Subcutaneous preadipocyte (primary cell): ENCODE data around the gene TUT4. TPM values are rescaled to one million over a fixed set of nuclear protein-coding genes. Genes with fewer than 3 reads are reported as not detected.

Experiments
- total RNA-seq: library from RNA; depleted of rRNA; stranded (reverse); fragments of >200 nt; gene quantifications from 2 replicates; pipeline ENCODE4 v1.2.3, GENCODE V29; 2012

TUT4 gene, protein sequence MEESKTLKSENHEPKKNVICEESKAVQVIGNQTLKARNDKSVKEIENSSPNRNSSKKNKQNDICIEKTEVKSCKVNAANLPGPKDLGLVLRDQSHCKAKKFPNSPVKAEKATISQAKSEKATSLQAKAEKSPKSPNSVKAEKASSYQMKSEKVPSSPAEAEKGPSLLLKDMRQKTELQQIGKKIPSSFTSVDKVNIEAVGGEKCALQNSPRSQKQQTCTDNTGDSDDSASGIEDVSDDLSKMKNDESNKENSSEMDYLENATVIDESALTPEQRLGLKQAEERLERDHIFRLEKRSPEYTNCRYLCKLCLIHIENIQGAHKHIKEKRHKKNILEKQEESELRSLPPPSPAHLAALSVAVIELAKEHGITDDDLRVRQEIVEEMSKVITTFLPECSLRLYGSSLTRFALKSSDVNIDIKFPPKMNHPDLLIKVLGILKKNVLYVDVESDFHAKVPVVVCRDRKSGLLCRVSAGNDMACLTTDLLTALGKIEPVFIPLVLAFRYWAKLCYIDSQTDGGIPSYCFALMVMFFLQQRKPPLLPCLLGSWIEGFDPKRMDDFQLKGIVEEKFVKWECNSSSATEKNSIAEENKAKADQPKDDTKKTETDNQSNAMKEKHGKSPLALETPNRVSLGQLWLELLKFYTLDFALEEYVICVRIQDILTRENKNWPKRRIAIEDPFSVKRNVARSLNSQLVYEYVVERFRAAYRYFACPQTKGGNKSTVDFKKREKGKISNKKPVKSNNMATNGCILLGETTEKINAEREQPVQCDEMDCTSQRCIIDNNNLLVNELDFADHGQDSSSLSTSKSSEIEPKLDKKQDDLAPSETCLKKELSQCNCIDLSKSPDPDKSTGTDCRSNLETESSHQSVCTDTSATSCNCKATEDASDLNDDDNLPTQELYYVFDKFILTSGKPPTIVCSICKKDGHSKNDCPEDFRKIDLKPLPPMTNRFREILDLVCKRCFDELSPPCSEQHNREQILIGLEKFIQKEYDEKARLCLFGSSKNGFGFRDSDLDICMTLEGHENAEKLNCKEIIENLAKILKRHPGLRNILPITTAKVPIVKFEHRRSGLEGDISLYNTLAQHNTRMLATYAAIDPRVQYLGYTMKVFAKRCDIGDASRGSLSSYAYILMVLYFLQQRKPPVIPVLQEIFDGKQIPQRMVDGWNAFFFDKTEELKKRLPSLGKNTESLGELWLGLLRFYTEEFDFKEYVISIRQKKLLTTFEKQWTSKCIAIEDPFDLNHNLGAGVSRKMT (N-terminal part only)
- 27.6 and 28.0 TPM in 2 replicates for total RNA-seq

DNA sequence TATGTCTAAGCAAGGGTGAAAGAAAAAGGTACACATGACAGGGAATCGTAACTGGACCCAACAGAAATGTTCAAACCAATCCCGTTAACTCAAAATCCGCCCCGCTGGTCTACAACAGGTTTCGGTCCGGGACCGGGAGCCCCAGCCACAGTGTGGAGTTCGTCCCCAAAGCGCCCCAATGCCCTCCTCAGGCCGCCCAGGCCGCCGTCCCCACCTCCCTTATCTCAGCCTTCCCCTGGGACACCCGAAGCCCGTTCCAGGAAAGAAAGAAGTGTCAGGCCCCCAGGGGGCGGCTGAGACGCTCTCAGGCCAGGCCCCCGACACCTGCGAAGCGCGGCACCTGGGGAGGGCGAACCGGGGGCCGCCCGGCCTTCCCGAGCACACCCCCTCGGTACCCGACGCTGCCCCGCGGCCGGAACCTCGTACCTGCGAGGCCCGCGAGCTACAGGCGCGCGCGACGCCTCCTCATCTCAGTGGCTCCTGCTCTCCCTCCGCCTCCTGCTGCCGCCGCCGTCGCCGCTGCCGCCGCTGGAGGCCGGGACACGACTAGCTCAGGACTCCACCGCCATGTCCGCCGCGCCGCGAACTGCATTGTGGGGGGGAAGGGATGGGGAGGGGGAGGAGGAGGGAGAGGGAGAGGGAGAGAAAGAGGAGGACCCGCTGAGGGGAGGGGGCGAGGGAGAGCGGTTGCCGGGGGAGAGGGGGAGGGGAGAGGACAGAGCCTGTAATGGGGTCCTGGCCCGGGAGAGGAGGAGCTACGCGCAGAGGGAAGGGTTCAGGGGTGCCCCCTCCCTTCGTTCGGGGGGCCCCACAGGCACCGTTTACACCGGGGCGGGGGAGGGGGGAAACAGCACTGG lies at the start of gene TUT4:
TUT4 (minus strand) TSS at position 588 of the 857 bp plus-strand sequence. CDS start 26,812 bp downstream, outside the sequence.

DNA sequence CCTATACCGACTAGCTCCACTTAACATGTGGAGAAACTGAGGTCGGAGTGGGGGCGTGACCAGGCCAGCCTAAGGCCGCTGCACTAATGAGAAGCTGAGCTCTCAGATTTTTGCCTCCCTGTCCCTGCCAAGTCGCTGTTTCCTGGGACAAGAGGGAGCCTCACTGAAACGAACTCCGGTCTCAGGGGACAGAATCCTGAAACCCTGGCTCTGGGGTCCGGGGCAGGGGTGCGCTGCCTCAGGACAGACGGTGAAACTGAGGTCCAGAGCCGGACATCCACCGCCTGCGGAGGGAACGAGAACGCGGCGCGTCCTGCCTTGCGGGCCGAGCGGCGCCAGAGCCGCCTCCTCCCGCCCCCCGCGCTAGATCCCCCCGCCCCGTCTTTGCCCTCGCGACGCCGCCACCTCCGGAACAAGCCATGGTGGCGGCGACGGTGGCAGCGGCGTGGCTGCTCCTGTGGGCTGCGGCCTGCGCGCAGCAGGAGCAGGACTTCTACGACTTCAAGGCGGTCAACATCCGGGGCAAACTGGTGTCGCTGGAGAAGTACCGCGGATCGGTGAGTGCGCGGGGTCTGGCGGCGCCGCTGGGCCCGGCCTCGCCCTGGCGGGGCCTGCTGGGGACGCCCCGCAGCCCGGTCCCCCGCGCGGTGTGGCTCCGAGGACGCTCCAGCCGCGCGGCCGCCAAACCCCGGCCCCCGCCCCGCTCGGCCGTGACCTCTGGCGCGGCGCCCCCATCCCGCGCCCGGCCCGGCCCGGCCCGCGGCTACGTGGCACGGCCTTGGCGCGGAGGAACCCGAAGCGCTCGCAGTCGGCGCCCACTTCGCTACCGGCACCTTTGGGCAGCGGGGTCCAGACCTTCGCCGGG lies 49.3 kb upstream of the TUT4 start, which contains the start of gene GPX7:
GPX7 (plus strand) TSS at position 381 of the 865 bp plus-strand sequence; CDS start at position 420, 39 bp downstream.

DNA sequence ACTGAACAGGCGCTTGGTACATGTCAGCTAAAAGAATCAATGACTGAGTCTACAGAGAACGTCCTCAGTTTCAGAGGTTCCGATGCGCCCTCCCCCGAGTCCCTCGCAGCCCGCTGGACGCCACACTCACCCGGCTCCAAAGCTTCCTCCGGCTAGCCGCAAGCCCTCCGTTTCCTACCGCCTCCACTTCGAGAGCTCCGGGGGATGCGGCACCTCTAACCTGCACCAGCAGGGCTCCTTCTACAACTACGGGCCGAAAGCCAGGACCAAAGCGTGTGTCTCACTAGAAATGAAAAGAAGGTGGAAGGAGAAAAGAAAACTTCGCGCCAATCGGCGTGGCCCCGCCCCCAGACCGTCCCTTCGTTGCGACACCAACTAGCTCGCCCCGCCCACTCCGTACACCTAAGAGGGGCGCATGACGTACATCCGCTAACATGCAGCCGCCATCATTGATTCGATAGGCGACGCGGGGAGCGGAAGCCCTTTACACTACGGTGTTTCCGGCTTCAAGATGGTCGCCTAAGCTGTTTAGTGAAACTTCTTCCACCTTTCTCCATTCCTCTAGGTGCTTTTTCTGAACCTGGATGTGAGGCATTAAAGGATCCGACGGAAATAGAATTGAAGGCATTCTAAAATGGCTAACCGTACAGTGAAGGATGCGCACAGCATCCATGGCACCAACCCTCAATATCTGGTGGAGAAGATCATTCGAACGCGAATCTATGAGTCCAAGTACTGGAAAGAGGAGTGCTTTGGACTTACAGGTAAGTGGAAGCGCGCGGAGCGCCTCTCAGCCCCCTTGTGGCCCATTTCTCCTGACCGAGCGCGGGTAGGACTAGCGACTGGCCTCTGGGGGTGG lies 148.5 kb downstream of the TUT4 start, which contains the start of the genes ORC1 and PRPF38A:
ORC1 (minus strand) TSS at position 308 of the 859 bp plus-strand sequence. CDS start 2,200 bp downstream, outside the sequence.
PRPF38A (plus strand) TSS at position 487 of the 859 bp plus-strand sequence; CDS start at position 635, 148 bp downstream.

Other genes starting within 250 kb of the TUT4 start
- gene CC2D1B, start 186.9 kb downstream of the TUT4 start, total RNA-seq, result 18.0 and 25.2 TPM in 2 replicates
- gene ORC1, start 148.7 kb downstream of the TUT4 start, total RNA-seq, result 8.8 and 17.2 TPM in 2 replicates
- gene PRPF38A, start 148.5 kb downstream of the TUT4 start, total RNA-seq, result 8.1 and 10.4 TPM in 2 replicates
- 16.4 and 36.4 TPM in 2 replicates for gene GPX7, start 49.3 kb upstream of the TUT4 start, total RNA-seq
- gene SHISAL2A, start 80.1 kb upstream of the TUT4 start, total RNA-seq, result not detected in 2 replicates
- 14.7 and 23.7 TPM in 2 replicates for gene COA7, start 145.3 kb upstream of the TUT4 start, total RNA-seq
- gene ZYG11B, start 173.4 kb upstream of the TUT4 start, total RNA-seq, result 34.5 and 43.4 TPM in 2 replicates